HCT116 (cell line): Measurements from ENCODE around the gene ALDH4A1. TPM values are rescaled to one million over a fixed set of nuclear protein-coding genes. Genes with fewer than 3 reads are reported as not detected.

Experiments used
- ATAC-seq: fragments of 200-7000 bp; cut with Tn5 transposase; 2 replicates; pipeline ENCODE4 v1.9.1; 2020; ENCODE audit warnings: mild to moderate bottlenecking, moderate library complexity
- BruUV-seq: library from RNA; stranded (reverse); fragments of 400-500 nt; replicated peaks from 2 replicates; lab custom pipeline; 2021; lab: Mats Ljungman, UMichigan
- CTCF ChIA-PET: fragments of 300-600 bp; sonication (Branson Sonifier 250); formaldehyde crosslinking; loops from one replicate; lab custom pipeline; 2021; ENCODE audit warnings: antibody characterized with exemption; lab: Charles Lee
- POLR2A ChIA-PET: fragments of 300-600, 350-600 bp; sonication (Branson Sonifier 250); formaldehyde crosslinking; loops from one replicate; lab custom pipeline; 2021; ENCODE audit warnings: antibody characterized with exemption; lab: Charles Lee
- RAD21 ChIA-PET, 2 experiments: fragments of 300-600 bp; sonication (Branson Sonifier 250); formaldehyde crosslinking; loops; one replicate each; lab custom pipeline; 2023; ENCODE audit warnings: low total read pairs in 2 of 2; ENCODE audit not compliant: uncharacterized antibody in 2 of 2, unreplicated experiment in 2 of 2, low non-redundant PET in 1 of 2; lab: Charles Lee
- DNase-seq: peaks from one replicate; pipeline ENCODE4 v3.0.0-alpha.2; 2010; ENCODE audit warnings: low read depth, low spot score
- H2AFZ ChIP-seq: fragments of 200-600 bp; shearing (Covaris generic), sonication (generic); 2 replicates; pipeline ENCODE4 v1.6.1; 2017; ENCODE audit warnings: low read depth, mixed run types, mixed read lengths, antibody characterized with exemption, low read length; ENCODE audit not compliant: poor library complexity, severe bottlenecking
- H3K27ac ChIP-seq: 2 replicates; pipeline ENCODE4 v1.5.1; 2012; ENCODE audit warnings: low read depth, low read length
- H3K27me3 ChIP-seq: fragments of 200-600 bp; sonication (generic); 2 replicates; pipeline ENCODE4 v1.6.1; 2016; ENCODE audit warnings: mixed run types, low read length, mixed read lengths; ENCODE audit not compliant: insufficient read depth
- H3K36me3 ChIP-seq, 2 experiments: fragments of 200-500 bp in 1 of 2; fragments of 200-600 bp in 1 of 2; sonication (Bioruptor generic) in 1 of 2; sonication (generic) in 1 of 2; 2 replicates each; pipeline versions ENCODE4 v1.5.1 to v1.6.1; 2014 to 2016; ENCODE audit warnings: low read length in 2 of 2, inconsistent platforms in 1 of 2, mixed read lengths in 1 of 2, mixed run types in 1 of 2; ENCODE audit not compliant: insufficient read depth in 2 of 2, control insufficient read depth in 1 of 2
- H3K4me1 ChIP-seq, 2 experiments: fragments of 200-600 bp in 1 of 2; sonication (generic) in 1 of 2; 2 replicates each; pipeline versions ENCODE4 v1.5.1 to v1.6.1; 2012 to 2017; ENCODE audit warnings: low read length in 2 of 2, inconsistent platforms in 1 of 2, mild to moderate bottlenecking in 1 of 2, mixed read lengths in 1 of 2, mixed run types in 1 of 2, moderate library complexity in 1 of 2; ENCODE audit not compliant: insufficient read depth in 2 of 2, control insufficient read depth in 1 of 2
- H3K4me2 ChIP-seq: fragments of 200-600 bp; sonication (generic); 2 replicates; pipeline ENCODE4 v1.6.1; 2017; ENCODE audit warnings: mixed run types, low read length, mixed read lengths
- H3K4me3 ChIP-seq, 2 experiments: fragments of 200-600 bp in 1 of 2; sonication (generic) in 1 of 2; replicated peaks in 1 of 2; 2 replicates each; pipeline ENCODE4 v1.5.1; 2011 to 2016; ENCODE audit warnings: low read length in 2 of 2, control low read depth in 1 of 2, low read depth in 1 of 2, mild to moderate bottlenecking in 1 of 2, mixed read lengths in 1 of 2, mixed run types in 1 of 2
- H3K79me2 ChIP-seq: fragments of 200-600 bp; sonication (generic); 2 replicates; pipeline ENCODE4 v1.6.1; 2017; ENCODE audit warnings: mild to moderate bottlenecking, mixed run types, low read length, moderate library complexity, mixed read lengths; ENCODE audit not compliant: insufficient read depth
- H3K9ac ChIP-seq: fragments of 200-600 bp; sonication (generic); 2 replicates; pipeline ENCODE4 v1.6.1; 2016; ENCODE audit warnings: low read length, mixed read lengths
- H3K9me2 ChIP-seq: fragments of 200-600 bp; sonication (generic), shearing (Covaris generic); 2 replicates; pipeline ENCODE4 v1.6.1; 2017; ENCODE audit warnings: mixed run types, mild to moderate bottlenecking, moderate library complexity; ENCODE audit not compliant: insufficient read depth
- H3K9me3 ChIP-seq, 2 experiments: fragments of 200-500 bp in 1 of 2; fragments of 200-600 bp in 1 of 2; sonication (Bioruptor generic) in 1 of 2; sonication (generic) in 1 of 2; 2 replicates each; pipeline ENCODE4 v1.6.1; 2014 to 2017; ENCODE audit warnings: low read length in 2 of 2, mixed read lengths in 2 of 2, inconsistent platforms in 1 of 2, low read depth in 1 of 2, mild to moderate bottlenecking in 1 of 2, mixed run types in 1 of 2, moderate library complexity in 1 of 2; ENCODE audit not compliant: control insufficient read depth in 1 of 2, insufficient read depth in 1 of 2
- H4K20me1 ChIP-seq: fragments of 200-600 bp; sonication (generic), shearing (Covaris generic); 2 replicates; pipeline ENCODE4 v1.6.1; 2017; ENCODE audit warnings: mixed run types, mild to moderate bottlenecking, moderate library complexity; ENCODE audit not compliant: insufficient read depth
- CEBPB ChIP-seq: IDR thresholded peaks from 2 replicates; pipeline ENCODE4 v1.6.1; 2012; ENCODE audit warnings: low read depth
- FOSL1 ChIP-seq: IDR thresholded peaks from 2 replicates; pipeline ENCODE4 v1.6.1; 2012; ENCODE audit warnings: low read depth
- JUND ChIP-seq: IDR thresholded peaks from 2 replicates; pipeline ENCODE4 v1.6.1; 2012
- TCF7L2 ChIP-seq: IDR thresholded peaks from 2 replicates; pipeline ENCODE4 v1.7.0; 2011; ENCODE audit warnings: borderline replicate concordance, inconsistent platforms; ENCODE audit not compliant: insufficient read depth, insufficient read length; ENCODE audit errors: extremely low read depth
- YY1 ChIP-seq: IDR thresholded peaks from 2 replicates; pipeline ENCODE4 v1.6.1; 2011; ENCODE audit warnings: low read length, low read depth, moderate library complexity, mild to moderate bottlenecking; ENCODE audit not compliant: insufficient replicate concordance; ENCODE audit errors: extremely low read depth
- ZNF274 ChIP-seq: fragments of 200-500 bp; sonication (Bioruptor generic); IDR thresholded peaks from 2 replicates; pipeline ENCODE4 v1.6.1; 2014; ENCODE audit warnings: mild to moderate bottlenecking, low read depth, low read length, inconsistent platforms
- intact Hi-C: fragments of 100-400 bp; cut with micrococcal nuclease; formaldehyde crosslinking; loops from 2 replicates; pipeline ENCODE4 v1.10.0; 2022
- total RNA-seq: library from RNA; stranded (reverse); gene quantifications from one replicate; pipeline ENCODE4 v1.2.1, GENCODE V29; 2021; ENCODE audit not compliant: unreplicated experiment
- TF ChIP-seq, protein P1 (sequence below): IDR thresholded peaks from 2 replicates; pipeline ENCODE4 v1.6.1; 2012; ENCODE audit warnings: low read depth

Gene ALDH4A1
- total RNA-seq, 1 experiment from 2014 or later = 12.6 TPM

GRCh38 chr1:18899363-18900049 is 2.8 kb downstream of the ALDH4A1 start:
- Histone ChIP-seq H3K4me2 (no peak overlapping the region), H3K27ac (no peak overlapping the region), H2AFZ (no peak overlapping the region), H3K4me3 (no peak overlapping the region), H3K79me2 (no peaks in the 10 kb centered on the region), H3K9me3 (no peaks in the 10 kb centered on the region), H3K27me3 (no peaks in the 10 kb centered on the region), H3K4me1 (peaks cover 12 to 18% of the 10 kb centered on the region in 2 experiments)
- ChIA-PET RAD21 (no interaction called here), POLR2A (no interaction called here), CTCF (interaction anchor here (1.4 to 1.9 kb wide), 2 partner anchors 14 to 302 kb away, joined by 4 to 8 read pairs; no protein-coding TSS in a partner anchor)
- BruUV-seq = no TSS peak
- intact Hi-C loops = loop anchor here (5.0 to 10.0 kb wide), 2 partner anchors 113 to 755 kb away; no protein-coding TSS in a partner anchor
- no peak for DNase-seq
- ATAC-seq = no peak
- TF ChIP-seq FOSL1 (no peak), JUND (no peak), YY1 (no peak), CEBPB (no peak), TCF7L2 (no peak), ZNF274 (no peak)
- TF ChIP-seq, protein P1, sequence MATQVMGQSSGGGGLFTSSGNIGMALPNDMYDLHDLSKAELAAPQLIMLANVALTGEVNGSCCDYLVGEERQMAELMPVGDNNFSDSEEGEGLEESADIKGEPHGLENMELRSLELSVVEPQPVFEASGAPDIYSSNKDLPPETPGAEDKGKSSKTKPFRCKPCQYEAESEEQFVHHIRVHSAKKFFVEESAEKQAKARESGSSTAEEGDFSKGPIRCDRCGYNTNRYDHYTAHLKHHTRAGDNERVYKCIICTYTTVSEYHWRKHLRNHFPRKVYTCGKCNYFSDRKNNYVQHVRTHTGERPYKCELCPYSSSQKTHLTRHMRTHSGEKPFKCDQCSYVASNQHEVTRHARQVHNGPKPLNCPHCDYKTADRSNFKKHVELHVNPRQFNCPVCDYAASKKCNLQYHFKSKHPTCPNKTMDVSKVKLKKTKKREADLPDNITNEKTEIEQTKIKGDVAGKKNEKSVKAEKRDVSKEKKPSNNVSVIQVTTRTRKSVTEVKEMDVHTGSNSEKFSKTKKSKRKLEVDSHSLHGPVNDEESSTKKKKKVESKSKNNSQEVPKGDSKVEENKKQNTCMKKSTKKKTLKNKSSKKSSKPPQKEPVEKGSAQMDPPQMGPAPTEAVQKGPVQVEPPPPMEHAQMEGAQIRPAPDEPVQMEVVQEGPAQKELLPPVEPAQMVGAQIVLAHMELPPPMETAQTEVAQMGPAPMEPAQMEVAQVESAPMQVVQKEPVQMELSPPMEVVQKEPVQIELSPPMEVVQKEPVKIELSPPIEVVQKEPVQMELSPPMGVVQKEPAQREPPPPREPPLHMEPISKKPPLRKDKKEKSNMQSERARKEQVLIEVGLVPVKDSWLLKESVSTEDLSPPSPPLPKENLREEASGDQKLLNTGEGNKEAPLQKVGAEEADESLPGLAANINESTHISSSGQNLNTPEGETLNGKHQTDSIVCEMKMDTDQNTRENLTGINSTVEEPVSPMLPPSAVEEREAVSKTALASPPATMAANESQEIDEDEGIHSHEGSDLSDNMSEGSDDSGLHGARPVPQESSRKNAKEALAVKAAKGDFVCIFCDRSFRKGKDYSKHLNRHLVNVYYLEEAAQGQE = no peak
- TF ChIP-seq, all 23 proteins: peak for 0
- H3K9ac ChIP-seq = no peak overlapping the region
- H3K9me2 ChIP-seq = no peaks in the 10 kb centered on the region
- H4K20me1 ChIP-seq = no peaks in the 10 kb centered on the region
- no peaks in the 10 kb centered on the region for H3K36me3 ChIP-seq
